ENCODE results near the gene FYTTD1.

- TF ChIP-seq MYBL2 (CRISPR knock-in tag; IDR thresholded peaks at IDR 0.05): no peak
- TF ChIP-seq, protein P1, sequence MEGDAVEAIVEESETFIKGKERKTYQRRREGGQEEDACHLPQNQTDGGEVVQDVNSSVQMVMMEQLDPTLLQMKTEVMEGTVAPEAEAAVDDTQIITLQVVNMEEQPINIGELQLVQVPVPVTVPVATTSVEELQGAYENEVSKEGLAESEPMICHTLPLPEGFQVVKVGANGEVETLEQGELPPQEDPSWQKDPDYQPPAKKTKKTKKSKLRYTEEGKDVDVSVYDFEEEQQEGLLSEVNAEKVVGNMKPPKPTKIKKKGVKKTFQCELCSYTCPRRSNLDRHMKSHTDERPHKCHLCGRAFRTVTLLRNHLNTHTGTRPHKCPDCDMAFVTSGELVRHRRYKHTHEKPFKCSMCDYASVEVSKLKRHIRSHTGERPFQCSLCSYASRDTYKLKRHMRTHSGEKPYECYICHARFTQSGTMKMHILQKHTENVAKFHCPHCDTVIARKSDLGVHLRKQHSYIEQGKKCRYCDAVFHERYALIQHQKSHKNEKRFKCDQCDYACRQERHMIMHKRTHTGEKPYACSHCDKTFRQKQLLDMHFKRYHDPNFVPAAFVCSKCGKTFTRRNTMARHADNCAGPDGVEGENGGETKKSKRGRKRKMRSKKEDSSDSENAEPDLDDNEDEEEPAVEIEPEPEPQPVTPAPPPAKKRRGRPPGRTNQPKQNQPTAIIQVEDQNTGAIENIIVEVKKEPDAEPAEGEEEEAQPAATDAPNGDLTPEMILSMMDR (IDR thresholded peaks at IDR 0.05): no peak
Observed at GRCh38 chr3:197701841-197702240, 47.8 kb upstream of the FYTTD1 start.
